Osteocyte (in vitro differentiated cells): ENCODE results near the gene PRPSAP2. TPM values are rescaled to one million over a fixed set of nuclear protein-coding genes. Genes with fewer than 3 reads are reported as not detected.
A peak's percentile ranks its signal among the peaks of the same experiment; 100 is the strongest.
"Not testable (repeated sequence)": the region's sequence is repeated elsewhere in the genome, so short reads cannot be mapped to it uniquely, and the experiment has no call there.

Experiments
- DNase-seq: peaks from one replicate; pipeline ENCODE4 v3.0.0; 2021; ENCODE audit warnings: mixed read lengths; ENCODE audit not compliant: unreplicated experiment; ENCODE audit errors: extremely low spot score
- H3K27ac Mint-ChIP-seq: one replicate; pipeline ENCODE4 v1.8.0; 2021; ENCODE audit warnings: mild to moderate bottlenecking, mixed read lengths; ENCODE audit not compliant: unreplicated experiment
- H3K27me3 Mint-ChIP-seq: one replicate; pipeline ENCODE4 v1.8.0; 2021; ENCODE audit warnings: mixed read lengths; ENCODE audit not compliant: unreplicated experiment
- H3K36me3 Mint-ChIP-seq: one replicate; pipeline ENCODE4 v1.8.0; 2021; ENCODE audit warnings: mixed read lengths; ENCODE audit not compliant: unreplicated experiment
- H3K4me1 Mint-ChIP-seq: one replicate; pipeline ENCODE4 v1.8.0; 2021; ENCODE audit warnings: mixed read lengths; ENCODE audit not compliant: unreplicated experiment
- H3K4me3 Mint-ChIP-seq: one replicate; pipeline ENCODE4 v1.8.0; 2021; ENCODE audit warnings: mild to moderate bottlenecking, moderate library complexity, mixed read lengths; ENCODE audit not compliant: unreplicated experiment
- H3K9me3 Mint-ChIP-seq: one replicate; pipeline ENCODE4 v1.8.0; 2021; ENCODE audit warnings: mixed read lengths; ENCODE audit not compliant: unreplicated experiment
- CTCF ChIP-seq: fragments of 200-600 bp; sonication (generic); IDR thresholded peaks from 2 replicates; pipeline ENCODE4 v1.5.0; 2021; ENCODE audit warnings: antibody characterized with exemption, mild to moderate bottlenecking, moderate library complexity
- total RNA-seq: library from RNA; stranded (reverse); gene quantifications from 2 replicates; pipeline ENCODE4 v1.2.1, GENCODE V29; 2021

Gene PRPSAP2
- total RNA-seq, 1 donor from 2014 or later: 25.7 TPM

DNA sequence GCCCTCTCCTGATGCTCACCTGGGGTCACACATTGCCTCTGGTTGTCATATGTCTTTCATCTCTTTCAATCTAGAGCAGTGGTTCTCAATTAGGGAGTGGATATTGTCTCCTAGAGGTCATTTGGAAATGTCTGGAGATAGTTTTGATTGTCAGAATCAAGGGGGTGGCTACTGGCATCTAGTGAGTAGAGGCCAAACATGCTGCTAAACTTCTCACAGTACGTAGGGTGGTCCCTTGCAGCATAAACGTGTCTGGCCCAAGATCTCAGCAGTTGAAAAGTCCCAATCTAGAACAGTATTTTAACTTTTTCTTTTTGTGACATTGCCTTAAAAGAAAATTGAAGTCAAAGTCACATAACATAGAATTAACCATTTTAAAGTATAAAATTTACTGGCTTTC, 63.6 kb downstream of the PRPSAP2 start:
- Mint-ChIP-seq H3K9me3 (no peaks in the 10 kb centered on the region), H3K4me1 (peaks cover 18% of the 10 kb centered on the region), H3K4me3 (no peak overlapping the region), H3K27me3 (no peaks in the 10 kb centered on the region), H3K36me3 (peaks cover 28% of the 10 kb centered on the region), H3K27ac (peak overlapping the region; percentile 8)
- no peak for TF ChIP-seq CTCF
- no peak for DNase-seq

DNA sequence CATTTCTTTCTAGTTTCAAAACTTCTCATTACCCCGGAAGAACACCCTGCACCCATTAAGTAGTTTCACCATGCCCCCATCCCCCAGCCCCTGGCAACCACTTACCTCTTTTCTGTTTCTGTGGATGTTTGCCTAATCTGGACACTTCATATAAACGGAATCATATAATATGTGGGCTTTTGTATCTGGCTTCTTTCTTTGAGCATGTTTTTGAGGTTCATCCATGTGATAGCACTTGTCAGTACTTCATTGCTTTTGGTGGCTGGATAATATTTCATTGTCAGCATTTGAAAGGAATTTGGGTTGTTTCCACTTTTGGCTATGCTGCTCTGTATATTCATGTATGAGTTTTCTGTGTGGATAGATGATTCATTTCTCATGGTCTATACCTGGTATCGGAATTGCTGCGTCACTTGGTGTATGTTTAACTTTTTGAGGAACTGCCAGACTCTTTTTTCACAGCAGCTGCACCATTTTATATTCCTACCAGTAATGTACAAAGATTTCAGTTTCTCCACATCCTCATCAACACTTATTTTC, 64.1 kb downstream of the PRPSAP2 start:
- no peak for DNase-seq
- Mint-ChIP-seq H3K4me3 (no peak overlapping the region), H3K27ac (no peak overlapping the region), H3K4me1 (peaks cover 18% of the 10 kb centered on the region), H3K27me3 (no peaks in the 10 kb centered on the region), H3K36me3 (peaks cover 23% of the 10 kb centered on the region), H3K9me3 (no peaks in the 10 kb centered on the region)
- TF ChIP-seq CTCF: no peak

GRCh38 chr17:18922596-18922995, 64.7 kb downstream of the PRPSAP2 start:
- not testable (repeated sequence) for H3K27ac Mint-ChIP-seq, H3K9me3 Mint-ChIP-seq, H3K27me3 Mint-ChIP-seq, H3K4me3 Mint-ChIP-seq, DNase-seq
- Mint-ChIP-seq H3K36me3 (peaks cover 20% of the 10 kb centered on the region), H3K4me1 (peaks cover 22% of the 10 kb centered on the region)

GRCh38 chr17:18925187-18925586, 67.3 kb downstream of the PRPSAP2 start:
- H3K27me3 Mint-ChIP-seq: no peaks in the 10 kb centered on the region
- H3K4me1 Mint-ChIP-seq: peaks cover 28% of the 10 kb centered on the region
- H3K36me3 Mint-ChIP-seq: peaks cover 23% of the 10 kb centered on the region
- no peak for TF ChIP-seq CTCF
- no peaks in the 10 kb centered on the region for H3K9me3 Mint-ChIP-seq
- H3K4me3 Mint-ChIP-seq: no peak overlapping the region
- no peak overlapping the region for H3K27ac Mint-ChIP-seq
- no peak for DNase-seq

DNA sequence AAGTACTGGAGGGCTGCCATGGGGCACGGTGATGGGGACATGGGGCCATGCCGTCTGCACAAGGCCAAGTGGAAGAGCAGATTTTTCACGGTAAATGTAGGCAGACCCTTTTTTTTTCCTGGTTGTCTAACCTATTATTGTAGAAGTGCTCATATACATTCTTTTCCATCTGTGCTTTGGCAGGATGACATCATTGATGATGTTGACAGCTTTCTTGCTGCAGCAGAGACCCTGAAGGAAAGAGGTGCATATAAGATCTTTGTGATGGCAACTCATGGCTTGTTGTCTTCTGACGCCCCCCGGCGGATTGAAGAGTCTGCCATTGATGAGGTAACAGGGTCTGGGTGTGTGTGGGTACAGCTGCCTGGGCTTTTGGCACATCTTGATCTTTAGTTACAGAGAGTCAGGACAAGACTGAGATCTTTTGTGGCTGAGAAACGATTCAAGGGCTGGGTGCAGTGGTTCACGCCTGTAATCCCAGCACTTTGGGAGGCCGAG, 70.7 kb downstream of the PRPSAP2 start:
- Mint-ChIP-seq H3K27ac (no peak overlapping the region), H3K36me3 (peaks cover 30% of the 10 kb centered on the region), H3K4me3 (no peak overlapping the region), H3K9me3 (no peaks in the 10 kb centered on the region), H3K4me1 (peaks cover 10% of the 10 kb centered on the region), H3K27me3 (no peaks in the 10 kb centered on the region)
- TF ChIP-seq CTCF: no peak
- no peak for DNase-seq
